GM23248 (cell line): ENCODE results near the gene NLRC4.

ENCODE experiments used
- EZH2 ChIP-seq: fragments of 200-600 bp; sonication (generic); IDR thresholded peaks from 2 replicates; pipeline ENCODE4 v1.6.1; 2018; ENCODE audit warnings: antibody characterized with exemption, mild to moderate bottlenecking; ENCODE audit not compliant: insufficient read depth, poor library complexity, severe bottlenecking
- EZH2phosphoT487 ChIP-seq: fragments of 200-600 bp; sonication (generic); IDR thresholded peaks from 2 replicates; pipeline ENCODE4 v1.6.1; 2018; ENCODE audit warnings: antibody characterized with exemption, moderate library complexity, mild to moderate bottlenecking, low read depth; ENCODE audit not compliant: insufficient read depth

DNA sequence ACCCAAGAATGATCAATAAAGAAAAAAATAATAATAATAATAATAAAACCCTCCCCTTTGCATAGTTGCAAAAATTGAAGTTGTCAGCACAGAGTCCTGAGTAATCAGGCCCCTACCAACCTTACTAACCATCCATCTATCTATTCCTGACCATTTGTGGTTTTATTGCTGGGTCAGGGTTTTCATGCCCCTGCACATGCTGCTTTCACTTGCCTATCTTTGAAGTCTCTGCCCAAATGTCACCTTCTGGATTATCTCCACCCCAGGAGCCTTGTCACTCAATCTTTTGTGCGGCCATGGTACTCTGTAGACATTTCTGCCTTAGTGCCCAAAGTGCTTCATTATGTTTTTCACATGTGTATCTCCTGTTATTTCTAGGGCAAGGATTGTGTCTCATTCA is 63.9 kb downstream of the NLRC4 start:
- TF ChIP-seq EZH2 (no peak), EZH2phosphoT487 (no peak)
